ENCODE measurements around the gene TMPRSS6. TPM values are rescaled to one million over a fixed set of nuclear protein-coding genes. Genes with fewer than 3 reads are reported as not detected.

The TMPRSS6 gene
- total RNA-seq, 6 experiments from 2014 or later, result not detected

DNA sequence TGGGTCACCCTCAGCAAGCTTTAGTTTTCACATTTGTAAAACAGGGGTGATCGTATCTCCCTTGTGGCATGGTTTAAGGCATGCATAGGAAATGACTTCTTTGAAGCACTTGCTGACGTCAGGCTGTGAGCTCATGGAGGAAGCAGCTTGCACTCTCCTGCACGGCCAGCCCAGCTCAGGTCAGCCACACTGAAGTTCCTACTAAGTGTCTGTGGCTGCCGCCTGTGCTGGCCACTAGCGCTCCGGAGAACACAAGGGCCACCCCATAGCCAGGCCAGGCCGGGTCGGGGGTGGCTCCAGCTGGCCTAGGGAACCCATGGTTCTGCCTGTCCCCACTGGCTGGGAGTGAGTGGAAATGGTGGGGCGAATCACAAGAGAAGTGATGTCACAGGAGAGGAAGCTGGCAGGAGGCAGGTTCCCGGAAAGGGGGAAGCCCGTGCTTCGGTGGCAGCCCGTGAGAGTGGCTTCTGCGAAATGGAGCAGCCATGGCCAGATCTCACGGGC, 29.8 kb downstream of the TMPRSS6 start:
- Mint-ChIP-seq H3K36me3 (ENCODE audit: low read depth) (no peaks in the 10 kb centered on the region), H3K4me3 (no peak overlapping the region), H3K27me3 (ENCODE audit: insufficient read depth) (peaks cover 34% of the 10 kb centered on the region), H3K4me1 (ENCODE audit: low read depth) (peaks cover 15% of the 10 kb centered on the region), H3K27ac (no peak overlapping the region), H3K9me3 (no peaks in the 10 kb centered on the region)
- DNase-seq, result peak; percentile 41
- TF ChIP-seq, protein P1, sequence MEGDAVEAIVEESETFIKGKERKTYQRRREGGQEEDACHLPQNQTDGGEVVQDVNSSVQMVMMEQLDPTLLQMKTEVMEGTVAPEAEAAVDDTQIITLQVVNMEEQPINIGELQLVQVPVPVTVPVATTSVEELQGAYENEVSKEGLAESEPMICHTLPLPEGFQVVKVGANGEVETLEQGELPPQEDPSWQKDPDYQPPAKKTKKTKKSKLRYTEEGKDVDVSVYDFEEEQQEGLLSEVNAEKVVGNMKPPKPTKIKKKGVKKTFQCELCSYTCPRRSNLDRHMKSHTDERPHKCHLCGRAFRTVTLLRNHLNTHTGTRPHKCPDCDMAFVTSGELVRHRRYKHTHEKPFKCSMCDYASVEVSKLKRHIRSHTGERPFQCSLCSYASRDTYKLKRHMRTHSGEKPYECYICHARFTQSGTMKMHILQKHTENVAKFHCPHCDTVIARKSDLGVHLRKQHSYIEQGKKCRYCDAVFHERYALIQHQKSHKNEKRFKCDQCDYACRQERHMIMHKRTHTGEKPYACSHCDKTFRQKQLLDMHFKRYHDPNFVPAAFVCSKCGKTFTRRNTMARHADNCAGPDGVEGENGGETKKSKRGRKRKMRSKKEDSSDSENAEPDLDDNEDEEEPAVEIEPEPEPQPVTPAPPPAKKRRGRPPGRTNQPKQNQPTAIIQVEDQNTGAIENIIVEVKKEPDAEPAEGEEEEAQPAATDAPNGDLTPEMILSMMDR (IDR thresholded peaks at IDR 0.05), result no peak

DNA sequence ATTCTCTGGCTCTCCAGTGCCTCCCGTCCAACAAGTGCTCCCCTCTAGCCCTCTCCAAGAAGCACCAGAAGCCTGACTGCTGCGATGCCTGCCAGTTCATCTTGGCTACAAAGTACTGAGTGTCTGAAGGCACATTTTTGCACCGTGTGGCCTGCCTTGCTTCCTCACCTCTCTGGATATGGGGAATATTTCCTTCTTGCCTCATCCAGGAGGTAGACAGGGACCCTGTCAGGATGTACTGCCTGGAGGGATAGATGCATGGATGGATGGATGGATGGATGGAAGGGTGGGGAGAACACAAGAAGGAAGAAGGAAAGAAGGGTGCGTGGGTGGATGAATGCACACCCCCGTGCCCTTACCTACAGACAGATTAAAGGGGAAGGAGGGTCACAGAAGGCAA, 30.4 kb downstream of the TMPRSS6 start:
- Mint-ChIP-seq H3K9me3 (no peaks in the 10 kb centered on the region), H3K36me3 (ENCODE audit: low read depth) (no peaks in the 10 kb centered on the region), H3K4me3 (no peak overlapping the region), H3K27me3 (ENCODE audit: insufficient read depth) (peaks cover 35% of the 10 kb centered on the region), H3K4me1 (ENCODE audit: low read depth) (peaks cover 15% of the 10 kb centered on the region), H3K27ac (no peak overlapping the region)
- TF ChIP-seq, protein P1 (IDR thresholded peaks at IDR 0.05), result no peak
- no peak for DNase-seq

DNA sequence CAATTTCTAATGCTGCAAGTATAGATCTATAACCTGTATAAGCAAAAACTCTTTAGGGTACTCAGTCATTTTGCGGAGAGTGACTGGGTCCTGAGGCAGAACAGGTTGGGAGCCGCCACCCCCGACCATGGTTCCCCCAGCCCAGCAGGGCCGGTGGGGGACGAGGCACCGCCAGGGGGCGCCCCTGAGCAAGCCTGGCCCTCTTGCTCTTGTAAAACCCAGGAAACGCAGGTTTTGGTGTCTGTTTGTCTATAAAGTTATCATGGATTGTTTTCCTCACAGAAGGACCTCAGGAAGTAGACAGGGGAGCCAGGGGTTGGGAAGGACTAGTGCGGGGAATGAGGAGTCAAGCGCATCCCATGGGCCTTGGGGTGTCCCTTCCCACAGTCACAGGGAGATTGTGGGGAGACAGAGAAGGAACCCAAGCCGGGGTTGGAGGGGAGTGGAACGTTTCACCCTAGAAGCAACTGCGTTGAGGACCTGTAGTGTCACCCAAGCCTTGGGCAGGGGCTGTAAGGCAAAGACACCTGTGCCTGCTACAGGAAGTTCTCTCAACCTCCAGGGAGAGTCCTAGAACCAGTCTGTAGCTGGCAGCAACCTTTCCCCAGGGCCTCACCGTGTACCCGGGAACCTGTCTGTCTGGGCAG, 31.6 kb downstream of the TMPRSS6 start:
- no peak overlapping the region for H3K27ac Mint-ChIP-seq
- TF ChIP-seq, protein P1 (IDR thresholded peaks at IDR 0.05), result peak; percentile 99
- peaks cover 15% of the 10 kb centered on the region for H3K4me1 Mint-ChIP-seq (ENCODE audit: low read depth)
- H3K9me3 Mint-ChIP-seq, result no peaks in the 10 kb centered on the region
- H3K27me3 Mint-ChIP-seq (ENCODE audit: insufficient read depth), result peaks cover 25% of the 10 kb centered on the region
- DNase-seq, result peak; percentile 7
- no peak overlapping the region for H3K4me3 Mint-ChIP-seq
- no peaks in the 10 kb centered on the region for H3K36me3 Mint-ChIP-seq (ENCODE audit: low read depth)

DNA sequence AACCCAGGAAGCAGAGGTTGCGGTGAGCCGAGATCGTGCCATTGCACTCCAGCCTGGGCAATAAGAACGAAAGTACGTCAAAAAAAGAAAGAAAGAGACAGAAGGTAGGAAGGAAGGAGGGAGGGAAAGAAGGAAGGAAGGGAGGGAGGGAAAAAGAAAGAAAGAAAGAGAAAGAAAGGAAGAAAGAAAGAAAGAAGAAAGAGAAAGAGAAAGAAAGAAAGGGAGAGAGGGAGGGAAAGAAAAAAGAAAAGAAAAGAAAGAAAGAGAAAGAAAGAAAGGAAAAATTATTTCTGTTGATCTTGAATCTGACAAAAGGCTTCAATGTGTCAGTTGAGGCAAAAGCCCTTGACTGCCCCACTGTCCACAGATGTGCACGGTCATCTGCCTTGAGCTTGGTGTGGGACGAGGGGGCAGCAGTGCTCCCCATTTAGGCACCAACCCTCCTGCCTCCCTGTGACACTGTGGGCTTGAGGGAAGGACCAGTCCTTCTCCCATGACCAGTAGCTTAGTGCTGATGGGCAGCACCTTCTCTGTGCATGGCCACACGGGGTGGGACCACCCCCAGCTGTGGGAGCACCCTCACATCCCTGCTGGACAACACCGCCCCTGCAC, 33.6 kb downstream of the TMPRSS6 start:
- Mint-ChIP-seq H3K4me1 (ENCODE audit: low read depth) (peaks cover 15% of the 10 kb centered on the region), H3K27me3 (ENCODE audit: insufficient read depth) (peaks cover 17% of the 10 kb centered on the region), H3K4me3 (no peak overlapping the region), H3K27ac (no peak overlapping the region), H3K36me3 (ENCODE audit: low read depth) (no peaks in the 10 kb centered on the region), H3K9me3 (no peaks in the 10 kb centered on the region)
- DNase-seq, result no peak
- TF ChIP-seq, protein P1 (IDR thresholded peaks at IDR 0.05), result no peak

DNA sequence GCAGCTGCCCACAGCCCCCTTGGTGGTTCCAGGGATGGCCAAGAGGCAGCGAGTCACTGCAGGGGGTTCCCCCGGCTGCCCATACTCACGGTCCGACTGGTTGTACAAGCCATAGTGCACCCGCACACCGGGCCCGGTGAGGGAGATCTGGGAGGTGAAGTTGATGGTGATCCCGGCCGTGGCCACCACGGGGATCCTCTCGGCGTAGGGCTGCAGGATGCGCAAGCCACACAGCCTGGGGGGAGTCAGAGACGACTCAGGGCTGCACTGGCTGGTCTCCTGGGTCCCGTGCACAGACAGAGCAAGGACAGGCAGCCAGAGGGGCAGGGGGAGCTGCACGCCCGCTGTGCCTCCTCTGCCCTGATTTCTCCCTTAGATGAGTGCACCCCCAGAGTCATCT, 34.5 kb downstream of the TMPRSS6 start:
- Mint-ChIP-seq H3K4me3 (no peak overlapping the region), H3K27ac (no peak overlapping the region), H3K27me3 (ENCODE audit: insufficient read depth) (peaks cover 18% of the 10 kb centered on the region), H3K9me3 (no peaks in the 10 kb centered on the region), H3K36me3 (ENCODE audit: low read depth) (no peaks in the 10 kb centered on the region), H3K4me1 (ENCODE audit: low read depth) (peaks cover 15% of the 10 kb centered on the region)
- DNase-seq, result no peak
- TF ChIP-seq, protein P1 (IDR thresholded peaks at IDR 0.05), result no peak

Data from HFFc6 (cell line).